IMR-90 (cell line): ENCODE measurements around the gene HAND2. TPM values are rescaled to one million over a fixed set of nuclear protein-coding genes. Genes with fewer than 3 reads are reported as not detected.

Source experiments
- ATAC-seq: fragments of 200-7000 bp; cut with Tn5 transposase; 2 replicates; pipeline ENCODE4 v1.9.1; 2020; ENCODE audit warnings: low read depth, mild to moderate bottlenecking, moderate library complexity
- BruUV-seq: library from RNA; stranded (reverse); fragments of 400-500 nt; replicated peaks from 2 replicates; lab custom pipeline; 2021; lab: Mats Ljungman, UMichigan
- CTCF ChIA-PET: fragments of 300-600 bp; formaldehyde crosslinking; extraction: SDS; loops from one replicate; lab custom pipeline; 2021; ENCODE audit warnings: antibody characterized with exemption; lab: Yijun Ruan, JAX
- POLR2A ChIA-PET: fragments of 300-600 bp; sonication (Branson Sonifier 250); formaldehyde crosslinking; loops from one replicate; lab custom pipeline; 2022; ENCODE audit warnings: antibody characterized with exemption; ENCODE audit not compliant: unreplicated experiment; lab: Charles Lee
- DNase-seq: peaks from one replicate; pipeline ENCODE4 v3.0.0; 2013
- H2AFZ ChIP-seq: replicated peaks from 2 replicates; pipeline ENCODE3; 2013; ENCODE audit warnings: low read length, mild to moderate bottlenecking; ENCODE audit not compliant: poor library complexity
- H2AK5ac ChIP-seq: 2 replicates; pipeline ENCODE4 v1.6.1; 2013; ENCODE audit warnings: low read depth, low read length, inconsistent platforms
- H2AK9ac ChIP-seq: replicated peaks from 2 replicates; pipeline ENCODE3; 2013; ENCODE audit warnings: mild to moderate bottlenecking, low read depth, low read length, moderate library complexity; ENCODE audit not compliant: poor library complexity
- H2BK120ac ChIP-seq: 2 replicates; pipeline ENCODE4 v1.6.1; 2013; ENCODE audit warnings: low read depth, low read length, inconsistent platforms
- H2BK15ac ChIP-seq: 3 replicates; pipeline ENCODE4 v1.6.1; 2013; ENCODE audit warnings: low read depth, low read length, inconsistent platforms
- H2BK20ac ChIP-seq: 2 replicates; pipeline ENCODE4 v1.6.1; 2013; ENCODE audit warnings: low read depth, mild to moderate bottlenecking, inconsistent platforms, low read length, moderate library complexity
- H2BK5ac ChIP-seq: 2 replicates; pipeline ENCODE4 v1.6.1; 2013; ENCODE audit warnings: mild to moderate bottlenecking, low read depth, low read length, inconsistent platforms; ENCODE audit not compliant: poor library complexity, severe bottlenecking
- H3K14ac ChIP-seq: replicated peaks from 2 replicates; pipeline ENCODE4 v1.6.1; 2013; ENCODE audit warnings: low read depth, low read length, inconsistent platforms
- H3K18ac ChIP-seq: 2 replicates; pipeline ENCODE4 v1.6.1; 2013; ENCODE audit warnings: low read depth, low read length, control low read depth
- H3K23ac ChIP-seq: 2 replicates; pipeline ENCODE4 v1.6.1; 2013; ENCODE audit warnings: low read depth, low read length, inconsistent platforms
- H3K27ac ChIP-seq: 2 replicates; pipeline ENCODE4 v1.5.1; 2013; ENCODE audit warnings: mild to moderate bottlenecking, control low read depth, low read length; ENCODE audit not compliant: insufficient read depth
- H3K27me3 ChIP-seq: 2 replicates; pipeline ENCODE4 v1.6.1; 2013; ENCODE audit warnings: low read length; ENCODE audit not compliant: control insufficient read depth, insufficient read depth
- H3K36me3 ChIP-seq: 2 replicates; pipeline ENCODE4 v1.6.1; 2013; ENCODE audit warnings: low read length, mixed read lengths; ENCODE audit not compliant: control insufficient read depth, insufficient read depth
- H3K4ac ChIP-seq: 2 replicates; pipeline ENCODE4 v1.6.1; 2013; ENCODE audit warnings: low read depth, low read length, inconsistent platforms
- H3K4me1 ChIP-seq: 2 replicates; pipeline ENCODE4 v1.6.1; 2013; ENCODE audit warnings: low read length, mixed read lengths; ENCODE audit not compliant: control insufficient read depth, insufficient read depth
- H3K4me2 ChIP-seq: 2 replicates; pipeline ENCODE4 v1.6.1; 2013; ENCODE audit warnings: low read depth, mild to moderate bottlenecking, control low read depth, low read length, moderate library complexity
- H3K4me3 ChIP-seq: 2 replicates; pipeline ENCODE4 v1.5.1; 2013; ENCODE audit warnings: low read depth, mild to moderate bottlenecking, control low read depth, low read length, moderate library complexity; ENCODE audit not compliant: insufficient read depth
- H3K56ac ChIP-seq: 2 replicates; pipeline ENCODE4 v1.6.1; 2013; ENCODE audit warnings: low read length, inconsistent platforms; ENCODE audit not compliant: insufficient read depth; ENCODE audit errors: extremely low read depth
- H3K79me1 ChIP-seq, 2 experiments: 2 replicates each; pipeline ENCODE4 v1.6.1; 2013; ENCODE audit warnings: low read length in 2 of 2, inconsistent platforms in 1 of 2, low read depth in 1 of 2
- H3K9ac ChIP-seq: 2 replicates; pipeline ENCODE4 v1.6.1; 2013; ENCODE audit warnings: low read depth, low read length, control low read depth
- H3K9me1 ChIP-seq: 2 replicates; pipeline ENCODE4 v1.6.1; 2013; ENCODE audit warnings: low read length, inconsistent platforms; ENCODE audit not compliant: insufficient read depth
- H3K9me3 ChIP-seq: 2 replicates; pipeline ENCODE4 v1.6.1; 2013; ENCODE audit warnings: low read length; ENCODE audit not compliant: control insufficient read depth, insufficient read depth
- H4K20me1 ChIP-seq: 2 replicates; pipeline ENCODE4 v1.6.1; 2013; ENCODE audit warnings: low read length, inconsistent platforms; ENCODE audit not compliant: insufficient read depth
- H4K5ac ChIP-seq: 2 replicates; pipeline ENCODE4 v1.6.1; 2013; ENCODE audit warnings: mild to moderate bottlenecking, low read depth, low read length, control low read depth
- H4K8ac ChIP-seq, 2 experiments: 2 replicates each; pipeline ENCODE4 v1.6.1; 2013; ENCODE audit warnings: low read depth in 2 of 2, low read length in 2 of 2, control low read depth in 1 of 2, inconsistent platforms in 1 of 2
- H4K91ac ChIP-seq: 2 replicates; pipeline ENCODE4 v1.6.1; 2013; ENCODE audit warnings: low read depth, low read length, inconsistent platforms; ENCODE audit not compliant: insufficient read depth
- BHLHE40 ChIP-seq: fragments of 150-350 bp; IDR thresholded peaks from 2 replicates; pipeline ENCODE4 v1.6.1; 2016; ENCODE audit warnings: mild to moderate bottlenecking, low read depth, low read length
- CEBPB ChIP-seq: IDR thresholded peaks from 2 replicates; pipeline ENCODE4 v1.6.1; 2012; ENCODE audit warnings: low read depth, low read length, improper control_type of control experiment
- CHD1 ChIP-seq: IDR thresholded peaks from 2 replicates; pipeline ENCODE4 v1.6.1; 2012; ENCODE audit warnings: low read depth, low read length, improper control_type of control experiment
- FOS ChIP-seq: fragments of 150-350 bp; IDR thresholded peaks from 2 replicates; pipeline ENCODE4 v1.6.1; 2016; ENCODE audit warnings: low read depth, low read length
- MAFK ChIP-seq: IDR thresholded peaks from 2 replicates; pipeline ENCODE4 v1.6.1; 2012; ENCODE audit warnings: low read depth, low read length, improper control_type of control experiment
- MAZ ChIP-seq: IDR thresholded peaks from 2 replicates; pipeline ENCODE4 v1.6.1; 2012; ENCODE audit warnings: low read depth, mild to moderate bottlenecking, low read length, improper control_type of control experiment, moderate library complexity, borderline replicate concordance
- MXI1 ChIP-seq: IDR thresholded peaks from 2 replicates; pipeline ENCODE4 v1.6.1; 2012; ENCODE audit warnings: low read depth, mild to moderate bottlenecking, low read length, moderate library complexity, borderline replicate concordance
- NFE2L2 ChIP-seq: fragments of 150-350 bp; IDR thresholded peaks from 2 replicates; pipeline ENCODE4 v1.6.1; 2016; ENCODE audit warnings: low read depth, mild to moderate bottlenecking, low read length
- POLR2A ChIP-seq: IDR thresholded peaks from 2 replicates; pipeline ENCODE4 v1.6.1; 2012; ENCODE audit warnings: mild to moderate bottlenecking, low read depth, low read length
- RAD21 ChIP-seq: IDR thresholded peaks from 2 replicates; pipeline ENCODE4 v1.6.1; 2012; ENCODE audit warnings: low read length, improper control_type of control experiment
- RCOR1 ChIP-seq: IDR thresholded peaks from 2 replicates; pipeline ENCODE4 v1.6.1; 2012; ENCODE audit warnings: mild to moderate bottlenecking, low read length, improper control_type of control experiment; ENCODE audit not compliant: insufficient replicate concordance
- RFX5 ChIP-seq: IDR thresholded peaks from 2 replicates; pipeline ENCODE4 v1.8.0; 2012; ENCODE audit warnings: low read depth, mild to moderate bottlenecking, low read length, moderate library complexity
- SMC3 ChIP-seq: fragments of 150-350 bp; IDR thresholded peaks from 2 replicates; pipeline ENCODE4 v1.6.1; 2016; ENCODE audit warnings: low read depth, mild to moderate bottlenecking, antibody characterized with exemption, low read length, moderate library complexity
- WGBS, 2 experiments: methylation state at CpG; one replicate each; pipeline versions ENCODE4 v1.1.5 to v1.1.7; 2013; ENCODE audit warnings: missing lambda C conversion rate in 2 of 2; ENCODE audit not compliant: insufficient read length in 1 of 2; ENCODE audit errors: extremely low coverage in 2 of 2; 5-methylcytosine and 5-hydroxymethylcytosine counted together
- dilution Hi-C: fragments of 300-500 bp; cut with HindIII; formaldehyde crosslinking; loops from one replicate; pipeline ENCODE4 v1.14.3; 2018; ENCODE audit warnings: low sequenced_read_pairs; ENCODE audit not compliant: unreplicated experiment
- in situ Hi-C: fragments of 300-500 bp; cut with MboI; formaldehyde crosslinking; loops from 3 replicates; pipeline ENCODE4 v1.14.3; 2019; ENCODE audit warnings: low sequenced_read_pairs, inconsistent platforms, mixed read lengths
- intact Hi-C: fragments of 100-400 bp; cut with micrococcal nuclease; formaldehyde crosslinking; loops from 2 replicates; pipeline ENCODE4 v1.10.0; 2022
- polyA plus RNA-seq, 3 experiments: library from polyadenylated mRNA; depleted of rRNA; stranded (reverse); fragments of >200 nt; gene quantifications; 2 replicates each; pipeline ENCODE4 v1.2.3, GENCODE V29; 2012; ENCODE audit warnings: low replicate concordance in 1 of 3
- total RNA-seq: library from RNA; depleted of rRNA; stranded (reverse); fragments of >200 nt; gene quantifications from 2 replicates; pipeline ENCODE4 v1.2.3, GENCODE V29; 2012
- TF ChIP-seq, protein P1 (sequence below): fragments of 150-350 bp; IDR thresholded peaks from 2 replicates; pipeline ENCODE4 v1.6.1; 2016; ENCODE audit warnings: low read depth, mild to moderate bottlenecking, low read length, moderate library complexity, borderline replicate concordance
- TF ChIP-seq, protein P2 (sequence below): fragments of 150-350 bp; IDR thresholded peaks from 2 replicates; pipeline ENCODE4 v1.6.1; 2017; ENCODE audit warnings: mild to moderate bottlenecking, antibody characterized with exemption, low read length, low read depth
- TF ChIP-seq, protein P3 (sequence below): conservative IDR thresholded peaks from 2 replicates; pipeline ENCODE4 v1.5.1; 2012; ENCODE audit warnings: mild to moderate bottlenecking, low read depth, low read length, improper control_type of control experiment

Gene HAND2
- total and polyA plus RNA-seq, 2 of the 4 experiments (the other 2 are of a cell fraction), result 0.36 to 0.97 TPM

DNA sequence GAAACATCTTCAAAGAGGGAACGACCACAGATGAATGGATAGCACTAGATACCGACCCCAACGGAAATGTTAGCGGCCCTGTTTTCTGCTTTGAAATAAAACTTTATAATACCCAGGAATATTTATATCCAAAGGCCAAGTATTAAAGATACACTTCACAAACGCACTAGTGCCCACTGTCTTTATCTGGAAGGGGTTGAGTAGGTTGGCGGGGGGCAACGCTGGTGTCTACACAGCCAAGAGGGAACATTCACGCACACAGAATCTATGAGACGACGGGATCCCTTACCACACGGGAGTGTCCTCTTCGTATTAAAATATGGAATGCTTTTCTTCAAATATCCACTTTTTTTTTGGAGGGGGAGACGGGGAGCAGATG is 3.3 kb downstream of the HAND2 start:
- POLR2A ChIA-PET, result no interaction called here
- H4K8ac ChIP-seq, result no peak overlapping the region
- CTCF ChIA-PET, result no interaction called here
- H3K36me3 ChIP-seq, result no peaks in the 10 kb centered on the region
- no peaks in the 10 kb centered on the region for H4K20me1 ChIP-seq
- WGBS, 2 experiments, result no CpG with 5 or more reads among the region's 13 CpGs
- ATAC-seq (no peak), DNase-seq (no peak)
- H4K5ac ChIP-seq, result no peak overlapping the region
- no peaks in the 10 kb centered on the region for H3K4me1 ChIP-seq
- H3K18ac ChIP-seq, result no peak overlapping the region
- H2BK15ac ChIP-seq, result no peak overlapping the region
- H3K14ac ChIP-seq, result no peak overlapping the region
- dilution Hi-C loops, result no loop called here
- no peak overlapping the region for H3K23ac ChIP-seq
- BruUV-seq, result no TSS peak
- peaks cover 79% of the 10 kb centered on the region for H3K27me3 ChIP-seq
- no peak overlapping the region for H3K4ac ChIP-seq
- H2AFZ ChIP-seq, result no peak overlapping the region
- no peak overlapping the region for H2BK20ac ChIP-seq
- no peak overlapping the region for H3K4me3 ChIP-seq
- intact Hi-C loops, result no loop called here
- H2BK120ac ChIP-seq, result no peak overlapping the region
- H3K4me2 ChIP-seq, result no peak overlapping the region
- no peak overlapping the region for H2BK5ac ChIP-seq
- H3K27ac ChIP-seq, result no peak overlapping the region
- H3K9ac ChIP-seq, result no peak overlapping the region
- no peaks in the 10 kb centered on the region for H3K9me1 ChIP-seq
- H3K79me1 ChIP-seq, result no peaks in the 10 kb centered on the region
- TF ChIP-seq MXI1 (no peak), RCOR1 (no peak), MAZ (no peak), CEBPB (no peak), NFE2L2 (no peak), SMC3 (no peak), RFX5 (no peak), FOS (no peak), POLR2A (no peak), MAFK (no peak), BHLHE40 (no peak), CHD1 (no peak), RAD21 (no peak)
- TF ChIP-seq, protein P1, sequence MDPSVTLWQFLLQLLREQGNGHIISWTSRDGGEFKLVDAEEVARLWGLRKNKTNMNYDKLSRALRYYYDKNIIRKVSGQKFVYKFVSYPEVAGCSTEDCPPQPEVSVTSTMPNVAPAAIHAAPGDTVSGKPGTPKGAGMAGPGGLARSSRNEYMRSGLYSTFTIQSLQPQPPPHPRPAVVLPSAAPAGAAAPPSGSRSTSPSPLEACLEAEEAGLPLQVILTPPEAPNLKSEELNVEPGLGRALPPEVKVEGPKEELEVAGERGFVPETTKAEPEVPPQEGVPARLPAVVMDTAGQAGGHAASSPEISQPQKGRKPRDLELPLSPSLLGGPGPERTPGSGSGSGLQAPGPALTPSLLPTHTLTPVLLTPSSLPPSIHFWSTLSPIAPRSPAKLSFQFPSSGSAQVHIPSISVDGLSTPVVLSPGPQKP, result no peak
- TF ChIP-seq, protein P2, sequence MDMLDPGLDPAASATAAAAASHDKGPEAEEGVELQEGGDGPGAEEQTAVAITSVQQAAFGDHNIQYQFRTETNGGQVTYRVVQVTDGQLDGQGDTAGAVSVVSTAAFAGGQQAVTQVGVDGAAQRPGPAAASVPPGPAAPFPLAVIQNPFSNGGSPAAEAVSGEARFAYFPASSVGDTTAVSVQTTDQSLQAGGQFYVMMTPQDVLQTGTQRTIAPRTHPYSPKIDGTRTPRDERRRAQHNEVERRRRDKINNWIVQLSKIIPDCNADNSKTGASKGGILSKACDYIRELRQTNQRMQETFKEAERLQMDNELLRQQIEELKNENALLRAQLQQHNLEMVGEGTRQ, result no peak
- TF ChIP-seq, protein P3, sequence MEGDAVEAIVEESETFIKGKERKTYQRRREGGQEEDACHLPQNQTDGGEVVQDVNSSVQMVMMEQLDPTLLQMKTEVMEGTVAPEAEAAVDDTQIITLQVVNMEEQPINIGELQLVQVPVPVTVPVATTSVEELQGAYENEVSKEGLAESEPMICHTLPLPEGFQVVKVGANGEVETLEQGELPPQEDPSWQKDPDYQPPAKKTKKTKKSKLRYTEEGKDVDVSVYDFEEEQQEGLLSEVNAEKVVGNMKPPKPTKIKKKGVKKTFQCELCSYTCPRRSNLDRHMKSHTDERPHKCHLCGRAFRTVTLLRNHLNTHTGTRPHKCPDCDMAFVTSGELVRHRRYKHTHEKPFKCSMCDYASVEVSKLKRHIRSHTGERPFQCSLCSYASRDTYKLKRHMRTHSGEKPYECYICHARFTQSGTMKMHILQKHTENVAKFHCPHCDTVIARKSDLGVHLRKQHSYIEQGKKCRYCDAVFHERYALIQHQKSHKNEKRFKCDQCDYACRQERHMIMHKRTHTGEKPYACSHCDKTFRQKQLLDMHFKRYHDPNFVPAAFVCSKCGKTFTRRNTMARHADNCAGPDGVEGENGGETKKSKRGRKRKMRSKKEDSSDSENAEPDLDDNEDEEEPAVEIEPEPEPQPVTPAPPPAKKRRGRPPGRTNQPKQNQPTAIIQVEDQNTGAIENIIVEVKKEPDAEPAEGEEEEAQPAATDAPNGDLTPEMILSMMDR, result no peak
- no peak overlapping the region for H4K91ac ChIP-seq
- no peak overlapping the region for H3K56ac ChIP-seq
- in situ Hi-C loops, result no loop called here
- H3K9me3 ChIP-seq, result peaks cover 21% of the 10 kb centered on the region; the same call in 1 of the 2 replicates
- no peak overlapping the region for H2AK5ac ChIP-seq
- no peak overlapping the region for H2AK9ac ChIP-seq
